H1 (cell line): ENCODE measurements around the gene ADRB1. TPM values are rescaled to one million over a fixed set of nuclear protein-coding genes. Genes with fewer than 3 reads are reported as not detected.
A peak's percentile ranks its signal among the peaks of the same experiment; 100 is the strongest.

Experiments
- CTCF ChIA-PET: fragments of 300-600 bp; sonication (Branson Sonifier 250); formaldehyde crosslinking; loops from one replicate; lab custom pipeline; 2021; ENCODE audit not compliant: partially characterized antibody; lab: Charles Lee
- POLR2A ChIA-PET: fragments of 300-600 bp; sonication (Branson Sonifier 250); formaldehyde crosslinking; loops from one replicate; lab custom pipeline; 2021; ENCODE audit warnings: inconsistent platforms; ENCODE audit not compliant: partially characterized antibody; lab: Charles Lee
- DNase-seq, 2 experiments: peaks; one replicate each; pipeline versions ENCODE4 v3.0.0 to v3.0.0-alpha.2; 2010 to 2022; ENCODE audit warnings: low spot score in 2 of 2, low read depth in 1 of 2, mixed read lengths in 1 of 2
- FAIRE-seq: peaks from 2 replicates; lab custom pipeline; 2011; peaks lifted over from hg19 to GRCh38; lab: Jason Lieb, UNC
- H2AFZ ChIP-seq: 2 replicates; pipeline ENCODE4 v1.8.1; 2012; ENCODE audit warnings: low read length, inconsistent platforms
- H2AK5ac ChIP-seq: 2 replicates; pipeline ENCODE4 v1.6.1; 2013; ENCODE audit warnings: low read depth, low read length
- H2BK120ac ChIP-seq: replicated peaks from 2 replicates; pipeline ENCODE3; 2013; ENCODE audit warnings: low read depth, low read length, inconsistent platforms
- H2BK12ac ChIP-seq: 2 replicates; pipeline ENCODE4 v1.6.1; 2013; ENCODE audit warnings: low read depth, low read length
- H2BK15ac ChIP-seq: 2 replicates; pipeline ENCODE4 v1.6.1; 2013; ENCODE audit warnings: low read length
- H2BK20ac ChIP-seq: 2 replicates; pipeline ENCODE4 v1.6.1; 2013; ENCODE audit warnings: low read length
- H2BK5ac ChIP-seq: 2 replicates; pipeline ENCODE4 v1.6.1; 2013; ENCODE audit warnings: low read depth, low read length
- H3K14ac ChIP-seq: 2 replicates; pipeline ENCODE4 v1.6.1; 2013; ENCODE audit warnings: inconsistent platforms; ENCODE audit not compliant: insufficient read length
- H3K18ac ChIP-seq: 2 replicates; pipeline ENCODE4 v1.6.1; 2013; ENCODE audit warnings: low read length; ENCODE audit errors: extremely low read depth
- H3K23ac ChIP-seq: 2 replicates; pipeline ENCODE4 v1.6.1; 2013; ENCODE audit warnings: inconsistent platforms; ENCODE audit not compliant: insufficient read length
- H3K23me2 ChIP-seq: 2 replicates; pipeline ENCODE4 v1.6.1; 2013; ENCODE audit warnings: low read depth, low read length
- H3K27ac ChIP-seq: 2 replicates; pipeline ENCODE4 v1.6.1; 2011; ENCODE audit warnings: low read depth, low read length, inconsistent platforms
- H3K27me3 ChIP-seq, 4 experiments: replicated peaks in 1 of 4; 1 replicate in 1 of 4; 2 replicates in 3 of 4; pipeline versions ENCODE4 v1.6.1 to v1.8.1; 2011 to 2013; ENCODE audit warnings: low read length in 3 of 4, mild to moderate bottlenecking in 3 of 4, inconsistent platforms in 2 of 4, mixed read lengths in 2 of 4, moderate library complexity in 1 of 4; ENCODE audit not compliant: control insufficient read depth in 3 of 4, insufficient read depth in 3 of 4; ENCODE audit errors: extremely low read depth in 1 of 4
- H3K36me3 ChIP-seq, 4 experiments: 2 replicates each; pipeline versions ENCODE4 v1.6.1 to v1.8.1; 2011 to 2013; ENCODE audit warnings: mild to moderate bottlenecking in 4 of 4, low read length in 3 of 4, moderate library complexity in 2 of 4, control low read depth in 1 of 4, inconsistent platforms in 1 of 4; ENCODE audit not compliant: insufficient read depth in 4 of 4, control insufficient read depth in 2 of 4
- H3K4ac ChIP-seq: replicated peaks from 2 replicates; pipeline ENCODE3; 2013; ENCODE audit warnings: low read length, low read depth, mixed read lengths, inconsistent platforms; ENCODE audit not compliant: insufficient read length
- H3K4me1 ChIP-seq, 4 experiments: replicated peaks in 1 of 4; 1 replicate in 1 of 4; 2 replicates in 3 of 4; pipeline versions ENCODE4 v1.6.1 to v1.8.1; 2011 to 2013; ENCODE audit warnings: low read length in 3 of 4, inconsistent platforms in 2 of 4, mixed read lengths in 1 of 4; ENCODE audit not compliant: insufficient read depth in 4 of 4, control insufficient read depth in 3 of 4
- H3K4me2 ChIP-seq, 2 experiments: 2 replicates each; pipeline versions ENCODE4 v1.6.1 to v1.8.1; 2011 to 2013; ENCODE audit warnings: low read depth in 2 of 2, low read length in 2 of 2, control low read depth in 1 of 2, inconsistent platforms in 1 of 2, mild to moderate bottlenecking in 1 of 2; ENCODE audit not compliant: insufficient read depth in 1 of 2
- H3K4me3 ChIP-seq, 4 experiments: fragments of 200-600, 300-600 bp in 1 of 4; sonication (generic), shearing (Covaris generic), sonication (Bioruptor Twin) in 1 of 4; 2 replicates each; pipeline versions ENCODE4 v1.5.1 to v1.8.1; 2011 to 2016; ENCODE audit warnings: low read length in 4 of 4, low read depth in 3 of 4, control low read depth in 2 of 4, inconsistent platforms in 2 of 4, mild to moderate bottlenecking in 2 of 4, mixed read lengths in 1 of 4, moderate library complexity in 1 of 4; ENCODE audit not compliant: insufficient read depth in 2 of 4; ENCODE audit errors: extremely low read depth in 1 of 4
- H3K56ac ChIP-seq: replicated peaks from 2 replicates; pipeline ENCODE3; 2013; ENCODE audit warnings: low read depth, mild to moderate bottlenecking, mixed read lengths, low read length, inconsistent platforms; ENCODE audit not compliant: insufficient read length
- H3K79me1 ChIP-seq: 2 replicates; pipeline ENCODE4 v1.6.1; 2013; ENCODE audit warnings: low read depth, low read length, control low read depth
- H3K79me2 ChIP-seq, 2 experiments: 2 replicates each; pipeline versions ENCODE4 v1.6.1 to v1.8.1; 2012 to 2013; ENCODE audit warnings: low read length in 2 of 2, mild to moderate bottlenecking in 2 of 2, inconsistent platforms in 1 of 2; ENCODE audit not compliant: insufficient read depth in 2 of 2, control insufficient read depth in 1 of 2
- H3K9ac ChIP-seq, 4 experiments: replicated peaks in 1 of 4; 1 replicate in 1 of 4; 2 replicates in 3 of 4; pipeline versions ENCODE4 v1.6.1 to v1.8.1; 2011 to 2013; ENCODE audit warnings: low read depth in 3 of 4, low read length in 3 of 4, control low read depth in 2 of 4, mild to moderate bottlenecking in 2 of 4, moderate library complexity in 2 of 4, inconsistent platforms in 1 of 4; ENCODE audit errors: extremely low read depth in 1 of 4
- H3K9me3 ChIP-seq, 2 experiments: 2 replicates each; pipeline versions ENCODE4 v1.6.1 to v1.8.1; 2012 to 2013; ENCODE audit warnings: mild to moderate bottlenecking in 2 of 2, moderate library complexity in 2 of 2, control low read depth in 1 of 2, inconsistent platforms in 1 of 2, low read depth in 1 of 2, low read length in 1 of 2, mixed read lengths in 1 of 2; ENCODE audit not compliant: insufficient read depth in 2 of 2
- H4K20me1 ChIP-seq, 2 experiments: replicated peaks in 1 of 2; 2 replicates each; pipeline versions ENCODE3 to v1.8.1; 2011 to 2013; ENCODE audit warnings: inconsistent platforms in 2 of 2, low read length in 2 of 2, mild to moderate bottlenecking in 1 of 2; ENCODE audit not compliant: insufficient read depth in 2 of 2, control insufficient read depth in 1 of 2
- H4K5ac ChIP-seq: 2 replicates; pipeline ENCODE4 v1.6.1; 2013; ENCODE audit warnings: low read length, low read depth, mixed read lengths, inconsistent platforms; ENCODE audit not compliant: insufficient read length
- H4K8ac ChIP-seq: 2 replicates; pipeline ENCODE4 v1.8.0; 2013; ENCODE audit warnings: mild to moderate bottlenecking, moderate library complexity, low read length, inconsistent platforms; ENCODE audit not compliant: insufficient read depth; ENCODE audit errors: extremely low read depth
- H4K91ac ChIP-seq: replicated peaks from 2 replicates; pipeline ENCODE3; 2013; ENCODE audit warnings: low read length, mixed read lengths, inconsistent platforms; ENCODE audit not compliant: insufficient read length
- CEBPB ChIP-seq: IDR thresholded peaks from 2 replicates; pipeline ENCODE4 v1.6.1; 2012; ENCODE audit warnings: low read depth, low read length
- CTBP2 ChIP-seq: IDR thresholded peaks from 2 replicates; pipeline ENCODE4 v1.7.0; 2011; ENCODE audit warnings: borderline replicate concordance, mild to moderate bottlenecking, moderate library complexity, mixed read lengths, low read length; ENCODE audit not compliant: insufficient read depth, insufficient read length
- EP300 ChIP-seq, 2 experiments: IDR thresholded peaks; 1 replicate in 1 of 2; 2 replicates in 1 of 2; pipeline ENCODE4 v1.6.1; 2011 to 2012; ENCODE audit warnings: low read depth in 2 of 2, low read length in 2 of 2, mild to moderate bottlenecking in 2 of 2, borderline replicate concordance in 1 of 2, inconsistent platforms in 1 of 2, moderate library complexity in 1 of 2
- EZH2 ChIP-seq: fragments of 200-600 bp; sonication (generic); IDR thresholded peaks from 2 replicates; pipeline ENCODE4 v1.7.1; 2012; ENCODE audit warnings: low read depth, mild to moderate bottlenecking, moderate library complexity, low read length, inconsistent platforms; ENCODE audit not compliant: severe bottlenecking
- GTF2F1 ChIP-seq: IDR thresholded peaks from 2 replicates; pipeline ENCODE4 v1.6.1; 2012; ENCODE audit warnings: low read depth, low read length, improper control_type of control experiment, borderline replicate concordance
- KDM4A ChIP-seq: IDR thresholded peaks from one replicate; pipeline ENCODE4 v1.7.1; 2012; ENCODE audit warnings: low read depth, mild to moderate bottlenecking, moderate library complexity, low read length, inconsistent platforms; ENCODE audit not compliant: severe bottlenecking
- RXRA ChIP-seq: IDR thresholded peaks from 2 replicates; pipeline ENCODE4 v1.6.1; 2011; ENCODE audit warnings: low read depth, mild to moderate bottlenecking, low read length, moderate library complexity; ENCODE audit not compliant: insufficient read depth
- SRF ChIP-seq: IDR thresholded peaks from 2 replicates; pipeline ENCODE4 v1.6.1; 2011; ENCODE audit warnings: mild to moderate bottlenecking, low read depth, low read length, moderate library complexity
- WGBS, 2 experiments: shearing (Covaris generic) in 1 of 2; methylation state at CpG; one replicate each; pipeline versions ENCODE4 v1.1.6 to v1.1.7; 2013 to 2015; ENCODE audit warnings: low lambda C conversion rate in 2 of 2, mixed read lengths in 2 of 2, inconsistent platforms in 1 of 2, low coverage in 1 of 2, missing lambda C conversion rate in 1 of 2; ENCODE audit not compliant: insufficient replicate concordance in 2 of 2, insufficient coverage in 1 of 2, insufficient read length in 1 of 2; ENCODE audit errors: extremely low coverage in 1 of 2, missing lambda C conversion rate in 1 of 2; 5-methylcytosine and 5-hydroxymethylcytosine counted together
- long read RNA-seq, 2 experiments: library from RNA in 1 of 2; library from capped mRNA in 1 of 2; stranded (forward); transcript quantifications; one replicate each; pipeline ENCODE4 v2.0.0, GENCODE V29; 2021; ENCODE audit warnings: inconsistent platforms in 1 of 2
- polyA minus RNA-seq, 3 experiments: library from RNA; depleted of rRNA, polyadenylated mRNA; stranded (reverse); fragments of >200 nt; gene quantifications; 1 replicate in 2 of 3; 2 replicates in 1 of 3; pipeline ENCODE4 v1.2.3, GENCODE V29; 2011
- polyA plus RNA-seq, 7 experiments: library from polyadenylated mRNA; depleted of rRNA in 3 of 7; stranded (reverse) in 5 of 7; unstranded in 2 of 7; fragments of >200 nt in 5 of 7; fragments of 200-250 nt in 2 of 7; gene quantifications; 1 replicate in 5 of 7; 2 replicates in 1 of 7; 4 replicates in 1 of 7; pipeline versions ENCODE4 v1.2.1 to v1.2.3, GENCODE V29; 2011 to 2013; ENCODE audit warnings: missing spikeins in 2 of 7, mixed read lengths in 2 of 7
- total RNA-seq: library from RNA; stranded (reverse); fragmentation: NEBNext Ultra II Directional; extraction: Animal tissue kit (Norgen Biotek cat#: 25700); gene quantifications from 2 replicates; pipeline ENCODE4 v1.2.1, GENCODE V29; 2021

The ADRB1 gene
- total RNA-seq: 0.17 and 0.48 TPM in 2 replicates
- 0.14 TPM in 2 replicates for polyA plus RNA-seq (2011; rRNA removed)
- 0.09 TPM for polyA plus RNA-seq (2011; cell fraction: cytosol; rRNA removed)
- polyA plus RNA-seq (2011; cell fraction: nucleus; rRNA removed): 0.19 TPM
- polyA plus RNA-seq (2012, experiment 1 of 2): 0.05 to 0.12 TPM (median 0.05 TPM) in 3 of 4 replicates, not detected in the other
- 0.05 TPM for polyA plus RNA-seq (2012, experiment 2 of 2)
- polyA plus RNA-seq (2013, experiment 1 of 2): 0.18 TPM
- 0.18 TPM for polyA plus RNA-seq (2013, experiment 2 of 2)
- 0.07 TPM in 1 of 2 replicates, not detected in the other for polyA minus RNA-seq (2011; rRNA and poly(A)+ RNA removed)
- polyA minus RNA-seq (2011; cell fraction: cytosol; rRNA and poly(A)+ RNA removed): 0.37 TPM
- 0.30 TPM for polyA minus RNA-seq (2011; cell fraction: nucleus; rRNA and poly(A)+ RNA removed)
- long read RNA-seq, experiment 1: 0 reads
- long read RNA-seq, experiment 2: 0 reads

GRCh38 chr10:114043532-114044246, at the start of gene ADRB1:
ADRB1 (plus strand) TSS chr10:114043866; CDS start chr10:114044133, 267 bp downstream.
- CTCF ChIA-PET: interaction anchor here (0.6 to 1.0 kb wide), 2 partner anchors 18 to 71 kb away, joined by 3 read pairs; no protein-coding TSS in a partner anchor
- TF ChIP-seq RXRA (no peak), EZH2 (no peak), EP300 (IDR thresholded peaks at IDR 0.05; ENCODE audit: borderline replicate concordance in 1 of 2, low read depth in 2 of 2, low read length in 2 of 2) (0 out of 3 replicates have a peak, but pooled peaks of 1 of the 2 experiments have one; percentile 25), SRF (no peak), CEBPB (no peak), CTBP2 (peak; percentile 13), KDM4A (no peak), GTF2F1 (no peak)

More at GRCh38 chr10:114043532-114044246, at the start of gene ADRB1:
- Histone ChIP-seq H2BK120ac (no peak within 1 kb of the TSS), H2AFZ (peak within 1 kb of the TSS; percentile 99), H3K14ac (no peak within 1 kb of the TSS), H3K9ac (no peak within 1 kb of the TSS), H2BK15ac (no peak within 1 kb of the TSS), H4K8ac (peak within 1 kb of the TSS; percentile 71), H2BK12ac (peak within 1 kb of the TSS; percentile 94; the same call in 1 of the 2 replicates), H3K23me2 (peaks cover 20% of the 10 kb centered on the region), H2BK5ac (0 out of 2 replicates have a peak within 1 kb of the TSS, but pooled peaks have one; percentile 4), H3K4ac (no peak within 1 kb of the TSS), H3K27me3 (peaks cover 35 to 59% (median 48%) of the 10 kb centered on the region in 4 experiments), H3K36me3 (peaks cover 0 to 12% (median 0%) of the 10 kb centered on the region in 4 experiments; a peak in 1 of 8 replicates), H3K56ac (no peak within 1 kb of the TSS), H2BK20ac (0 out of 2 replicates have a peak within 1 kb of the TSS, but pooled peaks have one; percentile 43), H3K23ac (no peak within 1 kb of the TSS), H3K4me3 (peak within 1 kb of the TSS; percentile 60 to 73 (median 68)), H3K4me2 (peak within 1 kb of the TSS; percentile 79 to 96), H3K9me3 (peaks cover 0 to 8% of the 10 kb centered on the region in 2 experiments; a peak in 1 of 4 replicates), H3K27ac (no peak within 1 kb of the TSS), H3K18ac (no peak within 1 kb of the TSS; the same call in 1 of the 2 replicates), H2AK5ac (no peak within 1 kb of the TSS), H3K79me2 (no peaks in the 10 kb centered on the region), H3K4me1 (peaks cover 0 to 13% (median 5%) of the 10 kb centered on the region in 4 experiments; a peak in 6 of 7 replicates), H4K20me1 (peaks cover 0 to 7% of the 10 kb centered on the region in 2 experiments), H4K5ac (peak within 1 kb of the TSS; percentile 27), H3K79me1 (no peaks in the 10 kb centered on the region), H4K91ac (peak within 1 kb of the TSS; percentile 73)
- DNase-seq (no peak), FAIRE-seq (no peak)
- WGBS, 2 experiments: 0% methylated on average over 1 of the region's 90 CpGs; no CpG with 5 or more reads in 1 of the 2 experiments
- POLR2A ChIA-PET: no interaction called here
